ENCODE data around the gene APOC4. TPM values are rescaled to one million over a fixed set of nuclear protein-coding genes. Genes with fewer than 3 reads are reported as not detected.

The APOC4 gene
- total RNA-seq, 1 donor from 2014 or later = 0.68 TPM

GRCh38 chr19:44897835-44898234, 44.2 kb upstream of the APOC4 start:
- Histone ChIP-seq H3K4me1 (peaks cover 5% of the 10 kb centered on the region), H3K27ac (no peak overlapping the region), H3K4me3 (no peak overlapping the region), H3K27me3 (ENCODE audit: low read depth) (no peaks in the 10 kb centered on the region), H3K36me3 (peaks cover 89% of the 10 kb centered on the region), H3K9me3 (no peaks in the 10 kb centered on the region)
- TF ChIP-seq CTCF (IDR thresholded peaks at IDR 0.05) = no peak
- intact Hi-C loops (cut with DNase I) = no loop called here
- no peak for DNase-seq
- no peak for ATAC-seq

GRCh38 chr19:44900328-44901244, 41.5 kb upstream of the APOC4 start:
- intact Hi-C loops (cut with DNase I) = no loop called here

GRCh38 chr19:44903216-44903601, 38.8 kb upstream of the APOC4 start:
- Histone ChIP-seq H3K9me3 (no peaks in the 10 kb centered on the region), H3K36me3 (peaks cover 40% of the 10 kb centered on the region), H3K4me3 (no peak overlapping the region), H3K27me3 (ENCODE audit: low read depth) (peaks cover 19% of the 10 kb centered on the region), H3K27ac (no peak overlapping the region), H3K4me1 (peaks cover 5% of the 10 kb centered on the region)
- no peak for TF ChIP-seq CTCF (IDR thresholded peaks at IDR 0.05)
- DNase-seq = no peak
- no peak for ATAC-seq
- intact Hi-C loops (cut with DNase I) = no loop called here

More at GRCh38 chr19:44900328-44901244, 41.5 kb upstream of the APOC4 start:
- H3K36me3 ChIP-seq = peaks cover 65% of the 10 kb centered on the region
- no peaks in the 10 kb centered on the region for H3K9me3 ChIP-seq
- no peak for TF ChIP-seq CTCF (IDR thresholded peaks at IDR 0.05)
- peaks cover 5% of the 10 kb centered on the region for H3K4me1 ChIP-seq
- ATAC-seq = no peak
- peaks cover 9% of the 10 kb centered on the region for H3K27me3 ChIP-seq (ENCODE audit: low read depth)
- DNase-seq = no peak
- H3K4me3 ChIP-seq = no peak overlapping the region
- no peak overlapping the region for H3K27ac ChIP-seq

- H3K27me3 ChIP-seq (ENCODE audit: low read depth) = peaks cover 19% of the 10 kb centered on the region
- TF ChIP-seq CTCF (IDR thresholded peaks at IDR 0.05) = peak; percentile 99
- H3K36me3 ChIP-seq = peaks cover 35% of the 10 kb centered on the region
- peak; percentile 73 to 75 for ATAC-seq
- no peak overlapping the region for H3K4me3 ChIP-seq
- H3K4me1 ChIP-seq = peaks cover 5% of the 10 kb centered on the region
- intact Hi-C loops (cut with DNase I) = no loop called here
- H3K9me3 ChIP-seq = no peaks in the 10 kb centered on the region
- no peak overlapping the region for H3K27ac ChIP-seq
- peak; percentile 79 for DNase-seq
Observed at GRCh38 chr19:44903602-44904425, 38.2 kb upstream of the APOC4 start.

GRCh38 chr19:44904426-44904994, 37.5 kb upstream of the APOC4 start:
- peaks cover 5% of the 10 kb centered on the region for H3K4me1 ChIP-seq
- ATAC-seq (no peak), DNase-seq (no peak)
- H3K27me3 ChIP-seq (ENCODE audit: low read depth) = peaks cover 19% of the 10 kb centered on the region
- no peak overlapping the region for H3K27ac ChIP-seq
- no peak overlapping the region for H3K4me3 ChIP-seq
- no peaks in the 10 kb centered on the region for H3K9me3 ChIP-seq
- no peak for TF ChIP-seq CTCF (IDR thresholded peaks at IDR 0.05)
- intact Hi-C loops (cut with DNase I) = no loop called here
- peaks cover 35% of the 10 kb centered on the region for H3K36me3 ChIP-seq
